GM12892 (cell line): ENCODE measurements around the gene PRKCQ.

Source experiments
- POLR2A ChIP-seq: IDR thresholded peaks from 2 replicates; pipeline ENCODE4 v1.6.1; 2011; ENCODE audit warnings: low read depth, low read length, control low read depth
- POLR2AphosphoS5 ChIP-seq: IDR thresholded peaks from 2 replicates; pipeline ENCODE4 v1.6.1; 2011; ENCODE audit warnings: low read depth, low read length, control low read depth

GRCh38 chr10:6400821-6401465 is 179.1 kb downstream of the PRKCQ start:
- no peak for TF ChIP-seq POLR2A
- no peak for TF ChIP-seq POLR2AphosphoS5
